HG02623 (cell line): ENCODE results near the gene CYP11A1.
"Not testable (repeated sequence)": the region's sequence is repeated elsewhere in the genome, so short reads cannot be mapped to it uniquely, and the experiment has no call there.

ENCODE experiments used
- ATAC-seq: cut with Tn5 transposase; IDR thresholded peaks from one replicate; pipeline ENCODE4 v1.9.1; 2021; ENCODE audit warnings: moderate library complexity; ENCODE audit not compliant: unreplicated experiment

The CYP11A1 gene

GRCh38 chr15:74400915-74401757 is 33.7 kb upstream of the CYP11A1 start:
- ATAC-seq, result no peak

- no peak for ATAC-seq
Observed at GRCh38 chr15:74400313-74400860, 32.9 kb upstream of the CYP11A1 start.

GRCh38 chr15:74399511-74400312 is 32.3 kb upstream of the CYP11A1 start:
- ATAC-seq, result no peak

GRCh38 chr15:74399100-74399499 is 31.7 kb upstream of the CYP11A1 start:
- ATAC-seq, result no peak

- ATAC-seq, result no peak
Observed at GRCh38 chr15:74398183-74398582, 30.7 kb upstream of the CYP11A1 start.

- ATAC-seq, result no peak
Observed at GRCh38 chr15:74397239-74398068, 30.0 kb upstream of the CYP11A1 start.

- no peak for ATAC-seq
Observed at GRCh38 chr15:74396445-74397238, 29.2 kb upstream of the CYP11A1 start.

- no peak for ATAC-seq
Observed at GRCh38 chr15:74396146-74396438, 28.6 kb upstream of the CYP11A1 start.

- no peak for ATAC-seq
Observed at GRCh38 chr15:74395319-74396145, 28.1 kb upstream of the CYP11A1 start.

- ATAC-seq, result no peak
Observed at GRCh38 chr15:74394090-74394846, 26.8 kb upstream of the CYP11A1 start.

GRCh38 chr15:74393423-74393822 is 26.0 kb upstream of the CYP11A1 start:
- no peak for ATAC-seq

GRCh38 chr15:74392902-74393301 is 25.5 kb upstream of the CYP11A1 start:
- ATAC-seq, result no peak

GRCh38 chr15:74392451-74392830 is 25.0 kb upstream of the CYP11A1 start:
- no peak for ATAC-seq

GRCh38 chr15:74391582-74392450 is 24.4 kb upstream of the CYP11A1 start:
- ATAC-seq, result no peak

- ATAC-seq, result no peak
Observed at GRCh38 chr15:74390647-74391288, 23.3 kb upstream of the CYP11A1 start.

- ATAC-seq, result not testable (repeated sequence)
Observed at GRCh38 chr15:74390049-74390646, 22.7 kb upstream of the CYP11A1 start.
